Mononuclear cell (primary cell): ENCODE data around the gene FAR2. TPM values are rescaled to one million over a fixed set of nuclear protein-coding genes. Genes with fewer than 3 reads are reported as not detected.

Experiments
- H3K27me3 ChIP-seq: 2 replicates; pipeline ENCODE4 v1.6.0; 2011; ENCODE audit warnings: low read length, control low read depth; ENCODE audit not compliant: insufficient read depth
- H3K4me1 ChIP-seq: 2 replicates; pipeline ENCODE4 v1.5.1; 2011; ENCODE audit warnings: mild to moderate bottlenecking, low read length, control low read depth; ENCODE audit not compliant: insufficient read depth
- H3K4me3 ChIP-seq: 2 replicates; pipeline ENCODE4 v1.5.1; 2011; ENCODE audit warnings: mild to moderate bottlenecking, low read length, moderate library complexity
- H3K9me3 ChIP-seq: 2 replicates; pipeline ENCODE4 v1.5.1; 2011; ENCODE audit warnings: low read depth, mild to moderate bottlenecking, control low read depth, low read length
- total RNA-seq: library from RNA; depleted of rRNA; stranded (reverse); fragments of >200 nt; gene quantifications from one replicate; pipeline ENCODE4 v1.2.3, GENCODE V29; 2012

The FAR2 gene
- total RNA-seq, 1 donor: 7.0 TPM

GRCh38 chr12:29147731-29148595, 1.1 kb upstream of the FAR2 start:
- Histone ChIP-seq H3K4me1 (peaks cover 40% of the 10 kb centered on the region), H3K4me3 (peak overlapping the region; percentile 69), H3K9me3 (no peaks in the 10 kb centered on the region), H3K27me3 (no peaks in the 10 kb centered on the region)

GRCh38 chr12:29148596-29148910, 525 bp upstream of the FAR2 start:
- H3K9me3 ChIP-seq: no peaks in the 10 kb centered on the region
- peaks cover 46% of the 10 kb centered on the region for H3K4me1 ChIP-seq
- no peaks in the 10 kb centered on the region for H3K27me3 ChIP-seq
- peak overlapping the region; percentile 69 for H3K4me3 ChIP-seq

DNA sequence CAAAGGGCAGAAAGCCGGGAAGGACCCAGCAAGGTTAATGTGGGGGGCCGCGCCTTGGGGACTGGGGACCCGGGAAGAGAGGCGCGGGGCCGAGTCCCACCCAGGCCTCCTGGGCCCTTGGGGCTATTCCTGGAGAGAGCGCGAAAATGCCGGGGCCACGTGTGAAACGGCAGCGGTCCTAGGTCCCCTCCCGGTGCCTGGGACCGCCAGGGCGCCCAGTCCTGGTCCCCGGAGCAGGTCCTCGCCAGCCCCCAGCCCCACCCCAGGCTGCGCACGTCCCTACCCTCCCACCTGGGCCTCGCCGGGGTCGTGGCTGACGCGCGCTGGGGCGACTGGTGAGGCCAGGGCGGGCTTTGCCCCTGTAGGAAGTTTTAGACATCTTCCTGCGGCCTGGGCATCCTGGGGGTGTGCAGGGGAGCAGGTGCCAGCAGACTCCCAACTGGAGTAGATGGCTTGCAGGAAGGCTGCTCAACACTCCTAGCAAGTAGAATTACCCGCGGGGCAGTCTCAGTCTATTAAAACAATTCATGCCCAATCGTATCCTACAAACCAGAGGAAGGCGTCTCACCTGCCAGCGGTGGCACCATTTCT, 708 bp downstream of the FAR2 start:
- Histone ChIP-seq H3K9me3 (no peaks in the 10 kb centered on the region), H3K4me3 (peak overlapping the region; percentile 69), H3K27me3 (no peaks in the 10 kb centered on the region), H3K4me1 (peaks cover 55% of the 10 kb centered on the region)

GRCh38 chr12:29150462-29150861, 1.4 kb downstream of the FAR2 start:
- Histone ChIP-seq H3K9me3 (no peaks in the 10 kb centered on the region), H3K4me1 (peaks cover 62% of the 10 kb centered on the region), H3K27me3 (no peaks in the 10 kb centered on the region), H3K4me3 (peak overlapping the region; percentile 69)

DNA sequence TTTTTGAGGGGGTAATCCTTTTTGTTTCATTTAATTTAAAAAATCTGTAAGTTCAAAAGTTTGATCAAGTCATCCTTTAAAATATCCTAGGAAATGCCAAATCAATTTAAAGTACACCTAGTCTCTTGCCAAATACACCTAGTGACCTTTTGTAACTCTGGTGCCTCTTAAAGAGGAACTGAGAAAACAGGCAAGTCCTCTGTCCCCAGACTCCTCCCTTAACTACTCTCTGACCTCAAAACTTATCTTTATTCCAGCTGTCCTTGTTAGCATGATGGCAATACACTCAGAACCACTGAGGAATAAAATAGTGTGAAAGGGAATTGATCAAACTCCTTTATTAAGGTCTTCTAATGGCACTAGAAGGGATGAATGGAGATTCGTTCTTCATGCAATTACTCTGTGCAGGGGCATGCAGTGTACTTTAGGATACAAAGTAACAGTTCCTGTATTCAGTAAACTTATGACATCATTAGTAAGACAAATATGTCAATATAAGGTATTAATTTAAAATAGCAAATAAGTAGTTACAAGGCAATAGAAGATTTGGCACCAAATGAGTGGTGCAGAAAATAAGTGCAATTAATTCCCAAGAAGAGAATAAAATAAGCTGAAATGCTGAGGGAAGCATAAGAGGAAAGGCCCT, 3.3 kb downstream of the FAR2 start:
- Histone ChIP-seq H3K4me1 (peaks cover 69% of the 10 kb centered on the region), H3K4me3 (no peak overlapping the region), H3K27me3 (no peaks in the 10 kb centered on the region), H3K9me3 (no peaks in the 10 kb centered on the region)

DNA sequence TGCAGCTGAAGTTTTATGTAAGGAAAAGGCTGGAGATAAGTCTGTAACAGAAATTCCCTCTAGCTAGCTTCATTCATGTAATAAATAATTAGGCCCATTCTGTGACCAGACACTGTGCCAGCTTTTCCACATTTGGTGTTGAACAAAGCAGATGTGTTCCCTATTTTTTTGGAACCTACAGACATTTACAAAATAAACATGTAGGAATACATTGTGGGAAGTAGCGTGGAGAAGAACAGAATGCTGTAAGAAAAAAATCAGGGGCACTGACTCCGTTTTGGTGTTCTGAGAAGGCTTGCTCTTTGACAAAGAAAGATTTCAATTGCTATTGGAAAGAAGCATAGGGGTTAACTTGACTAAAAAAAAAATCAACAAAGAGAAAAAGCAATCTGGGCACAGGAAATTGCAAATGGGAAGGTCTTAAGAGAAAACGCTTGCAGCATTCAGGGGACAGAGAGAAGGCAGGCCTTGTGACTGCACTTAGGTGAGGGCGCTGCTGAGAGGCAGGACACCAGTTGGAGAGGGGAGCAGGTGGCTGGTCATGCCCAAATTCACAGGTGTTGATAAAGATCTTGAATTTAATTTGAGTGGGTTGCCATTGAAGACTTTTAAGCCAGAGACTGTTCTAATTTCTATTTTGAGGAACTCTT, 4.0 kb downstream of the FAR2 start:
- Histone ChIP-seq H3K4me1 (peaks cover 72% of the 10 kb centered on the region), H3K27me3 (no peaks in the 10 kb centered on the region), H3K4me3 (no peak overlapping the region), H3K9me3 (no peaks in the 10 kb centered on the region)

DNA sequence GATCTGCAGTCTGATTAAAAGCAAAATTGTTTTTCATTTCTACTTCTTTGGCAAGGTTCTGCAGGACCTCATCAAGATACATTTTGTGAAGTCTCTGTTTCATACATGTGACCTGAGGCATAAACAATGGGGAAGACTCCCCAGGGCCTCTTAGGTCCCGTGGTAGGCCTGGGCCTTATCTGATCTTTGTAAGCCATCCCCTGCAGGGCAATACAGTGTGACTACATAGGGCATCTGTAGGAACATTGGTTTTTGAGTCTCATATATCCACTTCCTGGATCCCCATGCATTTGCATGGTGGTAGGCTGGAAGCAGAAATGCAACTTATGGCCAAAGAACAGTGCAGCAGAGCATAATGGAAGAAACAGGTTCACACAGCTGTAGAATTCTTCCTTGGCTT, 6.0 kb downstream of the FAR2 start:
- no peak overlapping the region for H3K4me3 ChIP-seq
- H3K9me3 ChIP-seq: no peaks in the 10 kb centered on the region
- peaks cover 76% of the 10 kb centered on the region for H3K4me1 ChIP-seq
- H3K27me3 ChIP-seq: no peaks in the 10 kb centered on the region

- H3K4me1 ChIP-seq: peaks cover 63% of the 10 kb centered on the region
- no peaks in the 10 kb centered on the region for H3K27me3 ChIP-seq
- H3K9me3 ChIP-seq: no peaks in the 10 kb centered on the region
- no peak overlapping the region for H3K4me3 ChIP-seq
These were observed 8.4 kb downstream of the FAR2 start for GRCh38 chr12:29157486-29157946.

- Histone ChIP-seq H3K4me3 (no peak overlapping the region), H3K4me1 (peaks cover 57% of the 10 kb centered on the region), H3K27me3 (no peaks in the 10 kb centered on the region), H3K9me3 (no peaks in the 10 kb centered on the region)
These were observed 9.2 kb downstream of the FAR2 start for GRCh38 chr12:29158115-29158763.

- H3K9me3 ChIP-seq: no peaks in the 10 kb centered on the region
- no peak overlapping the region for H3K4me3 ChIP-seq
- H3K4me1 ChIP-seq: peaks cover 60% of the 10 kb centered on the region
- no peaks in the 10 kb centered on the region for H3K27me3 ChIP-seq
These were observed 10.6 kb downstream of the FAR2 start for GRCh38 chr12:29159661-29160060.

DNA sequence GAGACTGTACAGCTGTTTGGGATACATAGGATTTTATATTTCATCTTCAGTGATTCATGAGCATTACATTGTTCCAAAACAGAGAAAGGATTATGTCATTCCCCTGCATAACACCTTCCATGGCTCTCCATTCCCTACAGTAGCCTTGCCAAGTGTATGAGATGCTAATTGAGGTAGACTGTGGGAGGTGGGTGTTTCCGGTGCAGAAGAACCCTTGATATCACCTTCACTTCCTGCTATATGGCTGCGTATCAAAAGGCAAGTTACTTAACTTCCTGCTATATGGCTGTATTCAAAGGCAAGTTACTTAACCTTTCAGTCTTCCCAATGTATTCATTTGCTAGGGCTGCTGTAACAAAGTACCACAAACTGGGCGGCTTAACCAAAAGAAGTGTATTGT, 11.2 kb downstream of the FAR2 start:
- no peaks in the 10 kb centered on the region for H3K9me3 ChIP-seq
- peaks cover 57% of the 10 kb centered on the region for H3K4me1 ChIP-seq
- H3K27me3 ChIP-seq: no peaks in the 10 kb centered on the region
- H3K4me3 ChIP-seq: no peak overlapping the region

GRCh38 chr12:29163146-29163545, 14.1 kb downstream of the FAR2 start:
- Histone ChIP-seq H3K4me3 (no peak overlapping the region), H3K27me3 (no peaks in the 10 kb centered on the region), H3K9me3 (no peaks in the 10 kb centered on the region), H3K4me1 (peaks cover 63% of the 10 kb centered on the region)

DNA sequence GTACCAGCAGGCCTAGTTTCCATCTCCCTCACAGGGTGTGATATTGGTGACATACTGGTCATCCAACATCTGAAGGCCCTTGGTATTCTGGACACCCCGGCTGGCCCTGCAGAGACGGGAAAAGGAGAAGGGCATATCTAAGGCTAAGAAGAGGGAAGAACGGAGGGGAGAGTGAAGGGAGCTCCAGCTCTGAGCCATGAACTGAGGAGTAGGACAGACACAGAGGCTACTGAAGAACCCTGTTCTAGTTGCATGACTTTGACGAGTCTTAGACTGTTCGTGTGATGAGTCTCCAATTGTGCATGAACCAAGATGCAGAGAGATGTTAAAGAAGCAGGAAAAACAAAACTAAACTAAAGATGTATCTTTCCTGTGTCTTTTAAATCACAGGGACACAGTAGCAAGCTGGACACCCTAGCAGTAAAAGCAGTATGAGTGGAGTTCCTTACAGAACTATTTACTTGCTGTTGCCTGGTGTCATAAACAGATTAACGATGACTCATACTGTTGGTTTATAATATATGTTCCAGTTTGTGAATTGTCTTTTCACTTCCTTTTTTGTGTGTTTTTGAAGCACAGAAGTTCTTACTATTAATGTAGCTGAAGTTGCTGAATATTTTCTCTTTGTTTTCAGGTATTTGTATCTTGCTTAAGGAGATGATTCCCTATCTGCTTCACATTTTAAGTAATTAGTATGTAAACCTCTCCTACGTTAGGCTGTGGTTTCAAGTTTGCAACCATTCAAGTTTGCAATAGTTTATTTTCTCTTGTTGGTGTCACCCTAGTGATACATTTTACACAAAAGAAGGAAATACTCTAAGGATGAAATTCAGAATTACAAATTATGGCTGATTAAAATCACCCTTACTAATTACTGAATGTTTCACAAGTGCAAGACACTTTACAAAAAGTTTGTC, 15.7 kb downstream of the FAR2 start:
- H3K9me3 ChIP-seq: no peaks in the 10 kb centered on the region
- H3K4me3 ChIP-seq: no peak overlapping the region
- H3K4me1 ChIP-seq: peaks cover 60% of the 10 kb centered on the region
- H3K27me3 ChIP-seq: no peaks in the 10 kb centered on the region

DNA sequence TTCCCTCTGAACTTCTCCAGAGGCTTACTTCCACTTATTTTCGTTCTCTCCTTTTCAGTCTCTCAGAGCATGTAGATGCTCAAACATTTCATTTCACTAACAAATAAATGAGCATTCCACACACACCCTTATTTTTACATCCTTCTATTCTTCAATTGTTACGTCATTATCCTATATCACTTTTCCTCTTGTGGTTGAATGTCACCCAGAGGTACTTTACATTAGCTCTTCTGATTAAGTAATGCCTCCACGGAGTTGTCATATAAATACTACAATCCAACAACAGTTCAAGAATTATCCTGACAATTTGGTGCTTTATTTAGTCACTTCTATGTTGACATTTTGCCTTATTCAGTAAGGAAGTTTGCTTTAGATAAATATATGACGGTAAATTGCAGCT, 18.4 kb downstream of the FAR2 start:
- peaks cover 65% of the 10 kb centered on the region for H3K4me1 ChIP-seq
- no peaks in the 10 kb centered on the region for H3K27me3 ChIP-seq
- H3K4me3 ChIP-seq: no peak overlapping the region
- H3K9me3 ChIP-seq: no peaks in the 10 kb centered on the region
